ENCODE measurements around the gene KRT82. TPM values are rescaled to one million over a fixed set of nuclear protein-coding genes. Genes with fewer than 3 reads are reported as not detected.

KRT82 gene
- polyA plus RNA-seq, 1 of the 3 experiments (the other 2 are of a cell fraction) = not detected

DNA sequence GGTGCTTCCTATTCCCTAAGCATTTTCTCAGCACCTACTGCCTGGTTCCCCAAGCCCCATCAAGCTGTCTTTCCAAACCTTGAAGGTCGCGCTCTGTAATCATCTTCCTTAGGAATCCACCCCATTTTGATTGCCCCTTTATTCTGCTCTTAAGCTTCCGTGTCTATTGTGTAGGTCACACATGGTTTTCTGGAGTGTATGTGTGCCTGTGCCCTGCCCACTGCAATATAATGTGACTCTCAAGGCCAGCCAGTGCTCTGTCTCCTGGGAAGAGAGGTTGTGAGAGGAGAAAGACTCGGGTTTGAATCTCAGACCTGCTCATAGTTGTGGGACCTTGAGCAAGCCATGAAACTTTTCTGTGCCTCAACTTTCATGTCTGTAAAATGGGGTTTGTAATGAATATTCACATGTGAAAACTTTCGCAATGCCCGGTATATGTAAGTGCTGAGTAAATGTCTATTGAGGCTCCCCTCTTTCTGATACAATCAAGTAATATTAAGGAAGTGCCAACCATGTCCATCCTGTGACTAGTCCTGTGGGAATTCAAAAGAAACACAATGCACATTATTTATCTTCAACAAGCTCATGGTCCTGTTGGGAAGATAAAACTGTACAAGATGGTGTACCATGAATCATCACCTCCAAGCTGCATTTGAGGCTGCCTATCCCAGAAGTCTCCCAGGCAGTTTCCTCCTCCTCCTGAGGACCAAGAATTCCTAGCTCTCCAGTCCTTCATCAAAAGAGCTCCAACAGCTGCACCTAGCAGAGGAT is 28.8 kb upstream of the KRT82 start:
- no peaks in the 10 kb centered on the region for H4K20me1 ChIP-seq (ENCODE audit: insufficient read depth)
- H3K9me2 ChIP-seq = no peaks in the 10 kb centered on the region
- no peak overlapping the region; the same call in 1 of the 2 replicates for H3K4me2 ChIP-seq
- H3F3A ChIP-seq (replicated peaks; ENCODE audit: insufficient read depth) = no peaks in the 10 kb centered on the region
- no peak for TF ChIP-seq RFX5 (IDR thresholded peaks at IDR 0.05; ENCODE audit: low read length)
- TF ChIP-seq, protein P1, sequence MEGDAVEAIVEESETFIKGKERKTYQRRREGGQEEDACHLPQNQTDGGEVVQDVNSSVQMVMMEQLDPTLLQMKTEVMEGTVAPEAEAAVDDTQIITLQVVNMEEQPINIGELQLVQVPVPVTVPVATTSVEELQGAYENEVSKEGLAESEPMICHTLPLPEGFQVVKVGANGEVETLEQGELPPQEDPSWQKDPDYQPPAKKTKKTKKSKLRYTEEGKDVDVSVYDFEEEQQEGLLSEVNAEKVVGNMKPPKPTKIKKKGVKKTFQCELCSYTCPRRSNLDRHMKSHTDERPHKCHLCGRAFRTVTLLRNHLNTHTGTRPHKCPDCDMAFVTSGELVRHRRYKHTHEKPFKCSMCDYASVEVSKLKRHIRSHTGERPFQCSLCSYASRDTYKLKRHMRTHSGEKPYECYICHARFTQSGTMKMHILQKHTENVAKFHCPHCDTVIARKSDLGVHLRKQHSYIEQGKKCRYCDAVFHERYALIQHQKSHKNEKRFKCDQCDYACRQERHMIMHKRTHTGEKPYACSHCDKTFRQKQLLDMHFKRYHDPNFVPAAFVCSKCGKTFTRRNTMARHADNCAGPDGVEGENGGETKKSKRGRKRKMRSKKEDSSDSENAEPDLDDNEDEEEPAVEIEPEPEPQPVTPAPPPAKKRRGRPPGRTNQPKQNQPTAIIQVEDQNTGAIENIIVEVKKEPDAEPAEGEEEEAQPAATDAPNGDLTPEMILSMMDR (IDR thresholded peaks at IDR 0.05) = no peak
- no peak for TF ChIP-seq NFIC (IDR thresholded peaks at IDR 0.05; ENCODE audit: borderline replicate concordance)
- TF ChIP-seq EP300 (IDR thresholded peaks at IDR 0.05; ENCODE audit: borderline replicate concordance in 1 of 2, low read depth in 1 of 2, low read length in 1 of 2) = no peak
- TF ChIP-seq YY1 (IDR thresholded peaks at IDR 0.05; ENCODE audit: low read depth) = no peak
- TF ChIP-seq, protein P2, sequence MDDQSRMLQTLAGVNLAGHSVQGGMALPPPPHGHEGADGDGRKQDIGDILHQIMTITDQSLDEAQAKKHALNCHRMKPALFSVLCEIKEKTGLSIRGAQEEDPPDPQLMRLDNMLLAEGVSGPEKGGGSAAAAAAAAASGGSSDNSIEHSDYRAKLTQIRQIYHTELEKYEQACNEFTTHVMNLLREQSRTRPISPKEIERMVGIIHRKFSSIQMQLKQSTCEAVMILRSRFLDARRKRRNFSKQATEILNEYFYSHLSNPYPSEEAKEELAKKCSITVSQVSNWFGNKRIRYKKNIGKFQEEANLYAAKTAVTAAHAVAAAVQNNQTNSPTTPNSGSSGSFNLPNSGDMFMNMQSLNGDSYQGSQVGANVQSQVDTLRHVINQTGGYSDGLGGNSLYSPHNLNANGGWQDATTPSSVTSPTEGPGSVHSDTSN (IDR thresholded peaks at IDR 0.05) = no peak
- TF ChIP-seq RCOR1 (IDR thresholded peaks at IDR 0.05; ENCODE audit: low read length) = no peak
- no peak for TF ChIP-seq MEF2A (IDR thresholded peaks at IDR 0.05; ENCODE audit: borderline replicate concordance, low read depth)
- TF ChIP-seq, protein P3, sequence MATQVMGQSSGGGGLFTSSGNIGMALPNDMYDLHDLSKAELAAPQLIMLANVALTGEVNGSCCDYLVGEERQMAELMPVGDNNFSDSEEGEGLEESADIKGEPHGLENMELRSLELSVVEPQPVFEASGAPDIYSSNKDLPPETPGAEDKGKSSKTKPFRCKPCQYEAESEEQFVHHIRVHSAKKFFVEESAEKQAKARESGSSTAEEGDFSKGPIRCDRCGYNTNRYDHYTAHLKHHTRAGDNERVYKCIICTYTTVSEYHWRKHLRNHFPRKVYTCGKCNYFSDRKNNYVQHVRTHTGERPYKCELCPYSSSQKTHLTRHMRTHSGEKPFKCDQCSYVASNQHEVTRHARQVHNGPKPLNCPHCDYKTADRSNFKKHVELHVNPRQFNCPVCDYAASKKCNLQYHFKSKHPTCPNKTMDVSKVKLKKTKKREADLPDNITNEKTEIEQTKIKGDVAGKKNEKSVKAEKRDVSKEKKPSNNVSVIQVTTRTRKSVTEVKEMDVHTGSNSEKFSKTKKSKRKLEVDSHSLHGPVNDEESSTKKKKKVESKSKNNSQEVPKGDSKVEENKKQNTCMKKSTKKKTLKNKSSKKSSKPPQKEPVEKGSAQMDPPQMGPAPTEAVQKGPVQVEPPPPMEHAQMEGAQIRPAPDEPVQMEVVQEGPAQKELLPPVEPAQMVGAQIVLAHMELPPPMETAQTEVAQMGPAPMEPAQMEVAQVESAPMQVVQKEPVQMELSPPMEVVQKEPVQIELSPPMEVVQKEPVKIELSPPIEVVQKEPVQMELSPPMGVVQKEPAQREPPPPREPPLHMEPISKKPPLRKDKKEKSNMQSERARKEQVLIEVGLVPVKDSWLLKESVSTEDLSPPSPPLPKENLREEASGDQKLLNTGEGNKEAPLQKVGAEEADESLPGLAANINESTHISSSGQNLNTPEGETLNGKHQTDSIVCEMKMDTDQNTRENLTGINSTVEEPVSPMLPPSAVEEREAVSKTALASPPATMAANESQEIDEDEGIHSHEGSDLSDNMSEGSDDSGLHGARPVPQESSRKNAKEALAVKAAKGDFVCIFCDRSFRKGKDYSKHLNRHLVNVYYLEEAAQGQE (IDR thresholded peaks at IDR 0.05; ENCODE audit: low read depth, low read length) = no peak
- TF ChIP-seq TEAD4 (IDR thresholded peaks at IDR 0.05; ENCODE audit: borderline replicate concordance, insufficient read depth) = no peak
- no peak for TF ChIP-seq TCF12 (IDR thresholded peaks at IDR 0.05)
- TF ChIP-seq JUND (IDR thresholded peaks at IDR 0.05) = no peak
- TF ChIP-seq SIN3A (IDR thresholded peaks at IDR 0.05; ENCODE audit: borderline replicate concordance, low read depth, low read length) = no peak
- no peak for TF ChIP-seq FOXJ3 (CRISPR knock-in tag; IDR thresholded peaks at IDR 0.05)
- TF ChIP-seq FOSL2 (IDR thresholded peaks at IDR 0.05; ENCODE audit: borderline replicate concordance, low read depth) = no peak
- TF ChIP-seq ELF1 (IDR thresholded peaks at IDR 0.05) = no peak
- POLR2A ChIA-PET = no interaction called here
- no peak for DNase-seq
- H3K9me3 ChIP-seq = no peaks in the 10 kb centered on the region
- peaks cover 32% of the 10 kb centered on the region; the same call in 1 of the 2 replicates for H3K27me3 ChIP-seq (ENCODE audit: insufficient read depth)
- H3K36me3 ChIP-seq (replicated peaks in 1 of 2; ENCODE audit: control insufficient read depth in 1 of 2, insufficient read depth in 2 of 2, low read length in 1 of 2) = no peaks in the 10 kb centered on the region
- CTCF ChIA-PET = interaction anchor here (0.9 kb wide), 1 partner anchor 431 kb away, joined by 3 read pairs; no protein-coding TSS in a partner anchor
- WGBS (ENCODE audit: low lambda C conversion rate) = 69% methylated on average over 6 of the region's 6 CpGs
- no peak overlapping the region for H2AFZ ChIP-seq (ENCODE audit: low read depth)
- no peaks in the 10 kb centered on the region for H3K79me2 ChIP-seq (ENCODE audit: insufficient read depth)
- H3K27ac ChIP-seq (ENCODE audit: low read depth in 2 of 2, low read length in 1 of 2) = 0 out of 4 replicates have a peak overlapping the region, but pooled peaks of 1 of the 2 experiments have one; percentile 15
- no peak overlapping the region for H3K9ac ChIP-seq
- no peak overlapping the region for H3K4me3 ChIP-seq (ENCODE audit: low read depth in 2 of 2, low read length in 1 of 2)
- peaks cover 0 to 9% of the 10 kb centered on the region in 2 experiments; a peak in 1 of 4 replicates for H3K4me1 ChIP-seq (ENCODE audit: control insufficient read depth in 1 of 2, insufficient read depth in 2 of 2, low read depth in 1 of 2, low read length in 1 of 2)

All from SK-N-SH (cell line).